A673 (cell line): ENCODE data around the gene RBM4B. TPM values are rescaled to one million over a fixed set of nuclear protein-coding genes. Genes with fewer than 3 reads are reported as not detected.
A peak's percentile ranks its signal among the peaks of the same experiment; 100 is the strongest.

Source experiments
- BruUV-seq: library from RNA; stranded (reverse); fragments of 400-500 nt; replicated peaks from 2 replicates; lab custom pipeline; 2021; lab: Mats Ljungman, UMichigan
- CTCF ChIA-PET: fragments of 300-600 bp; sonication (Branson Sonifier 250); formaldehyde crosslinking; loops from one replicate; lab custom pipeline; 2022; ENCODE audit warnings: antibody characterized with exemption; lab: Charles Lee
- POLR2A ChIA-PET: fragments of 300-600 bp; sonication (Branson Sonifier 250); formaldehyde crosslinking; loops from one replicate; lab custom pipeline; 2022; ENCODE audit warnings: antibody characterized with exemption; ENCODE audit not compliant: low non-redundant PET; lab: Charles Lee
- DNase-seq: peaks from one replicate; pipeline ENCODE4 v3.0.0-alpha.2; 2015; ENCODE audit warnings: low spot score
- H3K27ac ChIP-seq: fragments of 200-600 bp; sonication (generic); 2 replicates; pipeline ENCODE4 v1.5.1; 2016; ENCODE audit warnings: mixed run types, low read depth, mild to moderate bottlenecking, mixed read lengths, antibody characterized with exemption, low read length; ENCODE audit not compliant: poor library complexity, severe bottlenecking
- H3K27me3 ChIP-seq: fragments of 200-600 bp; sonication (generic); replicated peaks from 2 replicates; pipeline ENCODE4 v1.6.1; 2017; ENCODE audit warnings: mixed run types, low read depth, mild to moderate bottlenecking, mixed read lengths, antibody characterized with exemption, low read length; ENCODE audit not compliant: insufficient read depth, poor library complexity
- H3K36me3 ChIP-seq: fragments of 200-600 bp; sonication (generic); 2 replicates; pipeline ENCODE4 v1.6.1; 2016; ENCODE audit warnings: mixed run types, mild to moderate bottlenecking, mixed read lengths, antibody characterized with exemption, low read length; ENCODE audit not compliant: insufficient read depth, poor library complexity, severe bottlenecking
- H3K4me1 ChIP-seq: fragments of 200-600 bp; sonication (generic); 2 replicates; pipeline ENCODE4 v1.6.1; 2017; ENCODE audit warnings: mixed run types, mild to moderate bottlenecking, mixed read lengths, antibody characterized with exemption, low read length; ENCODE audit not compliant: insufficient read depth, poor library complexity, severe bottlenecking
- H3K4me3 ChIP-seq: fragments of 200-600 bp; sonication (generic); 2 replicates; pipeline ENCODE4 v1.5.1; 2016; ENCODE audit warnings: low read depth, mixed run types, mild to moderate bottlenecking, mixed read lengths, low read length; ENCODE audit not compliant: poor library complexity, severe bottlenecking
- H3K9me3 ChIP-seq: fragments of 200-600 bp; sonication (generic); 2 replicates; pipeline ENCODE4 v1.6.1; 2016; ENCODE audit warnings: mixed run types, low read depth, mild to moderate bottlenecking, mixed read lengths, antibody characterized with exemption, low read length; ENCODE audit not compliant: poor library complexity, severe bottlenecking
- EZH2 ChIP-seq: fragments of 200-600 bp; sonication (generic); IDR thresholded peaks from 2 replicates; pipeline ENCODE4 v1.6.1; 2017; ENCODE audit warnings: borderline replicate concordance, low read depth, mild to moderate bottlenecking, mixed read lengths, antibody characterized with exemption, low read length; ENCODE audit not compliant: poor library complexity, severe bottlenecking
- intact Hi-C: fragments of 100-400 bp; cut with micrococcal nuclease; formaldehyde crosslinking; loops from one replicate; pipeline ENCODE4 v1.10.0; 2022; ENCODE audit not compliant: unreplicated experiment
- total RNA-seq: library from RNA; stranded (reverse); gene quantifications from 2 replicates; pipeline ENCODE4 v1.2.3, GENCODE V29; 2021
- TF ChIP-seq, protein P1 (sequence below): fragments of 300-800, 200-600 bp; sonication (generic); conservative IDR thresholded peaks from 2 replicates; pipeline ENCODE4 v1.5.1; 2017; ENCODE audit warnings: low read depth, mild to moderate bottlenecking, antibody characterized with exemption, low read length, moderate library complexity, mixed read lengths

The RBM4B gene
- total RNA-seq, 1 experiment from 2014 or later, result 40.5 TPM

DNA sequence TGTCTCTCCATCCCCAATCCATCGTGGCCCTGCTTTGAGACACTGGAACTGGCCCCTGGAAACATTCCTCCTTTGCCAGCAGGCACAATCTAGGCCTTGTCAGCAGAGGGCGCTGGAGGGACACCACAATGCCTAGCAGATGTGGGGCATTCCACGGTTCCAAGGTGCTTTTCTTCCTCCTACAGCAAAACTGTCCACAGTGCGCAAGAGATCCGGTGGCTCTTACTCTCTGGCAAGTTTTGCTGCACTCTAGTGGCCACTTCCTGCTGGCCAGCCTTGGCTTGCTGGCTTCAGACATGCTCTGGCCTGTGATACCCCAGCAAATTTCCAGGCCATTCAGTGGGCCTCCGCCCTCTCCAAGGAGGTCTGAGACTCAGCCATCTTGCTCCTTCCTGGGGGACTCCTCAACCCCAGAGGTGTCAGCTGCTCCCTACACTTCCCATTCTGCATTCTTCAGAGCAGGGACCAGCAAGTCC lies 17.1 kb upstream of the RBM4B start:
- no peaks in the 10 kb centered on the region for H3K36me3 ChIP-seq
- TF ChIP-seq, protein P1, sequence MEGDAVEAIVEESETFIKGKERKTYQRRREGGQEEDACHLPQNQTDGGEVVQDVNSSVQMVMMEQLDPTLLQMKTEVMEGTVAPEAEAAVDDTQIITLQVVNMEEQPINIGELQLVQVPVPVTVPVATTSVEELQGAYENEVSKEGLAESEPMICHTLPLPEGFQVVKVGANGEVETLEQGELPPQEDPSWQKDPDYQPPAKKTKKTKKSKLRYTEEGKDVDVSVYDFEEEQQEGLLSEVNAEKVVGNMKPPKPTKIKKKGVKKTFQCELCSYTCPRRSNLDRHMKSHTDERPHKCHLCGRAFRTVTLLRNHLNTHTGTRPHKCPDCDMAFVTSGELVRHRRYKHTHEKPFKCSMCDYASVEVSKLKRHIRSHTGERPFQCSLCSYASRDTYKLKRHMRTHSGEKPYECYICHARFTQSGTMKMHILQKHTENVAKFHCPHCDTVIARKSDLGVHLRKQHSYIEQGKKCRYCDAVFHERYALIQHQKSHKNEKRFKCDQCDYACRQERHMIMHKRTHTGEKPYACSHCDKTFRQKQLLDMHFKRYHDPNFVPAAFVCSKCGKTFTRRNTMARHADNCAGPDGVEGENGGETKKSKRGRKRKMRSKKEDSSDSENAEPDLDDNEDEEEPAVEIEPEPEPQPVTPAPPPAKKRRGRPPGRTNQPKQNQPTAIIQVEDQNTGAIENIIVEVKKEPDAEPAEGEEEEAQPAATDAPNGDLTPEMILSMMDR, result peak; percentile 99
- no peak for TF ChIP-seq EZH2
- DNase-seq, result peak; percentile 95
- BruUV-seq, result no TSS peak
- no peak overlapping the region for H3K4me3 ChIP-seq
- H3K4me1 ChIP-seq, result no peaks in the 10 kb centered on the region
- ChIA-PET POLR2A (no interaction called here), CTCF (interaction anchor here (0.6 to 3.1 kb wide), 3 partner anchors 17 to 140 kb away, joined by 3 to 12 read pairs (median 8); no protein-coding TSS in a partner anchor)
- no peaks in the 10 kb centered on the region for H3K27me3 ChIP-seq
- intact Hi-C loops, result loop anchor here (1.0 to 5.0 kb wide), 3 partner anchors 140 to 283 kb away; partner anchors contain the start of gene C11orf86
- H3K27ac ChIP-seq, result no peak overlapping the region
- H3K9me3 ChIP-seq, result no peaks in the 10 kb centered on the region

DNA sequence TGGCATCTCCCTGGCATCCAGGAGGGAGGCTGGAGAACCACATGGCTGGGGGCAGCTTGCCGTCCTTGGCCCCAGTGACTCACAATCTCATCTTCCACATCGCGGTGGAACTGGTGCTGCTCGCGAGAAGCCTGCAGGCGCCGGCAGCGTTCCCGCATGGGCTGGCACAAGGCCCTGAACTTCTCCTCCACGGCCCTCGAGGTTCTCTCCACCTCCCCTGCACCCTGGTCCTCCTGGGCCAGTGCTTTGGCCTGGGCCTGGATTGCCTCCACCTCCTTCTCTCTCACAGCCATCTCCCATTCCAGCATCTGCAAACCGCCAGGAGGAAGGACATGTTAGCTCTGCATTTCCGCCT lies 16.3 kb upstream of the RBM4B start:
- Histone ChIP-seq H3K4me3 (no peak overlapping the region), H3K4me1 (no peaks in the 10 kb centered on the region), H3K27me3 (no peaks in the 10 kb centered on the region), H3K36me3 (no peaks in the 10 kb centered on the region), H3K9me3 (no peaks in the 10 kb centered on the region), H3K27ac (no peak overlapping the region)
- POLR2A ChIA-PET, result no interaction called here
- CTCF ChIA-PET, result interaction anchor here (3.1 kb wide), 1 partner anchor 140 kb away, joined by 8 read pairs; no protein-coding TSS in a partner anchor
- BruUV-seq, result no TSS peak
- TF ChIP-seq, protein P1, result no peak
- TF ChIP-seq EZH2, result no peak
- DNase-seq, result no peak
- intact Hi-C loops, result loop anchor here (1.0 to 5.0 kb wide), 3 partner anchors 140 to 283 kb away; partner anchors contain the start of gene C11orf86

DNA sequence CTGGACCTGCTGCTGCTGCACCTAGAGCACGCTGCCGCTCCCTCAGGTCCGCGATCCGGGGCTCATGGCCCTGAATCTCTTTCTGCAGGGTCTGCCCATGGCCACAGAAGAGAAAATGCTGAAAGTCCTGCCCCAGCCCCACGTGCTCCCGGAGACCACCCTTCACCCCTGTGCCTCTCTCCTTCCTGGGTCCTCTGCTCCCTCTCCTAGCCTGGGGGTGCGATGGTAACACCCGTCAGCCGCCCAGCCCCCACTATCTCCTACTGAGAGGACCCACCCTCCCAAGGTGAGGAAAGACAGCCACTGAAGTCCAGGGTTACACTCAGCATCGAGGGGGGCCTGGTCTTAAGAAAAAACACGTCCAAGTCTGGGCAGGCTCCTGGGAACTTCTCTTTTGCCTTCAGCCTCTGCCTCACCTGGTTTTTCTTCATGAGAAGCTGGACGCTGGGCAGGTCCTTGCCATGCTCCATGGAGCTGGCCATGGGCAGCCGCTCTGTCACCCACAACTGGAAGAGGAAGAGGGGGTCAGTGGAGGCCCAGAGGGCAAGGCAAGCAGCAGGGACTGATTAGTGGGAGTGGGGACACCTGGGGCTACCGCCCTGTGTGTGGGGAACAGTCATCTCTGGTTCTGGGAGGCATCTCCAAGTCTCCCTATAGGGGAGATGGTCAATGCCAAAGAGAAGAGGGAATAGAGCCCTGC lies 15.8 kb upstream of the RBM4B start:
- no peak for DNase-seq
- Histone ChIP-seq H3K27ac (no peak overlapping the region), H3K27me3 (no peaks in the 10 kb centered on the region), H3K9me3 (no peaks in the 10 kb centered on the region), H3K36me3 (no peaks in the 10 kb centered on the region), H3K4me1 (no peaks in the 10 kb centered on the region), H3K4me3 (no peak overlapping the region)
- intact Hi-C loops, result loop anchor here (1.0 to 5.0 kb wide), 3 partner anchors 141 to 284 kb away; partner anchors contain the start of gene C11orf86
- CTCF ChIA-PET, result interaction anchor here (3.1 kb wide), 1 partner anchor 141 kb away, joined by 8 read pairs; no protein-coding TSS in a partner anchor
- TF ChIP-seq, protein P1, result no peak
- no peak for TF ChIP-seq EZH2
- TSS peak; percentile 44 for BruUV-seq
- POLR2A ChIA-PET, result no interaction called here
